Ishikawa (cell line): ENCODE data around the gene CFAP20DC.

ENCODE experiments used
- CREB1 ChIP-seq: IDR thresholded peaks from 2 replicates; pipeline ENCODE4 v1.6.1; 2012; ENCODE audit warnings: low read depth
- EP300 ChIP-seq: IDR thresholded peaks from 2 replicates; pipeline ENCODE4 v1.6.1; 2012; ENCODE audit warnings: borderline replicate concordance
- NFIC ChIP-seq: IDR thresholded peaks from 2 replicates; pipeline ENCODE4 v1.6.1; 2012
- RAD21 ChIP-seq: IDR thresholded peaks from 2 replicates; pipeline ENCODE4 v1.6.1; 2012; ENCODE audit warnings: low read depth
- REST ChIP-seq: IDR thresholded peaks from 2 replicates; pipeline ENCODE4 v1.6.1; 2012; ENCODE audit warnings: low read depth, mild to moderate bottlenecking
- TAF1 ChIP-seq: IDR thresholded peaks from 2 replicates; pipeline ENCODE4 v1.6.1; 2012; ENCODE audit warnings: low read depth, mild to moderate bottlenecking
- TEAD4 ChIP-seq: IDR thresholded peaks from 2 replicates; pipeline ENCODE4 v1.6.1; 2012
- TF ChIP-seq, protein P1 (sequence below): IDR thresholded peaks from 2 replicates; pipeline ENCODE4 v1.6.1; 2012

- no peak for TF ChIP-seq EP300
- TF ChIP-seq TEAD4: no peak
- TF ChIP-seq RAD21: no peak
- TF ChIP-seq TAF1: no peak
- no peak for TF ChIP-seq REST
- TF ChIP-seq CREB1: no peak
- TF ChIP-seq, protein P1, sequence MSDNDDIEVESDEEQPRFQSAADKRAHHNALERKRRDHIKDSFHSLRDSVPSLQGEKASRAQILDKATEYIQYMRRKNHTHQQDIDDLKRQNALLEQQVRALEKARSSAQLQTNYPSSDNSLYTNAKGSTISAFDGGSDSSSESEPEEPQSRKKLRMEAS: no peak
- no peak for TF ChIP-seq NFIC
Measured at GRCh38 chr3:58697561-58697960, 352.3 kb downstream of the CFAP20DC start.
